GM10248 (cell line): ENCODE results near the gene CYB5R4.
A peak's percentile ranks its signal among the peaks of the same experiment; 100 is the strongest.

Source experiments
- CTCF ChIA-PET: fragments of 300-600 bp; sonication (Branson Sonifier 250); formaldehyde crosslinking; extraction: SDS; loops from one replicate; lab custom pipeline; 2021; ENCODE audit warnings: antibody characterized with exemption; lab: Yijun Ruan, JAX
- POLR2A ChIA-PET: fragments of 350-650 bp; sonication (Branson Sonifier 250); formaldehyde crosslinking; extraction: SDS; loops from one replicate; lab custom pipeline; 2020; ENCODE audit warnings: antibody characterized with exemption; lab: Yijun Ruan, JAX
- DNase-seq: peaks from one replicate; pipeline ENCODE4 v3.0.0; 2012; ENCODE audit errors: extremely low spot score
- TF ChIP-seq, protein P1 (sequence below): IDR thresholded peaks from 2 replicates; pipeline ENCODE4 v1.5.1; 2012; ENCODE audit warnings: mild to moderate bottlenecking, low read depth; ENCODE audit errors: extremely low read depth, missing control alignments, control extremely low read depth

The CYB5R4 gene

GRCh38 chr6:83827050-83827449 is 32.4 kb upstream of the CYB5R4 start:
- DNase-seq: no peak
- ChIA-PET POLR2A (no interaction called here), CTCF (interaction anchor here (1.3 to 2.4 kb wide), 3 partner anchors 8 to 20 kb away, joined by 4 to 7 read pairs (median 7); no protein-coding TSS in a partner anchor)
- TF ChIP-seq, protein P1, sequence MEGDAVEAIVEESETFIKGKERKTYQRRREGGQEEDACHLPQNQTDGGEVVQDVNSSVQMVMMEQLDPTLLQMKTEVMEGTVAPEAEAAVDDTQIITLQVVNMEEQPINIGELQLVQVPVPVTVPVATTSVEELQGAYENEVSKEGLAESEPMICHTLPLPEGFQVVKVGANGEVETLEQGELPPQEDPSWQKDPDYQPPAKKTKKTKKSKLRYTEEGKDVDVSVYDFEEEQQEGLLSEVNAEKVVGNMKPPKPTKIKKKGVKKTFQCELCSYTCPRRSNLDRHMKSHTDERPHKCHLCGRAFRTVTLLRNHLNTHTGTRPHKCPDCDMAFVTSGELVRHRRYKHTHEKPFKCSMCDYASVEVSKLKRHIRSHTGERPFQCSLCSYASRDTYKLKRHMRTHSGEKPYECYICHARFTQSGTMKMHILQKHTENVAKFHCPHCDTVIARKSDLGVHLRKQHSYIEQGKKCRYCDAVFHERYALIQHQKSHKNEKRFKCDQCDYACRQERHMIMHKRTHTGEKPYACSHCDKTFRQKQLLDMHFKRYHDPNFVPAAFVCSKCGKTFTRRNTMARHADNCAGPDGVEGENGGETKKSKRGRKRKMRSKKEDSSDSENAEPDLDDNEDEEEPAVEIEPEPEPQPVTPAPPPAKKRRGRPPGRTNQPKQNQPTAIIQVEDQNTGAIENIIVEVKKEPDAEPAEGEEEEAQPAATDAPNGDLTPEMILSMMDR: no peak

DNA sequence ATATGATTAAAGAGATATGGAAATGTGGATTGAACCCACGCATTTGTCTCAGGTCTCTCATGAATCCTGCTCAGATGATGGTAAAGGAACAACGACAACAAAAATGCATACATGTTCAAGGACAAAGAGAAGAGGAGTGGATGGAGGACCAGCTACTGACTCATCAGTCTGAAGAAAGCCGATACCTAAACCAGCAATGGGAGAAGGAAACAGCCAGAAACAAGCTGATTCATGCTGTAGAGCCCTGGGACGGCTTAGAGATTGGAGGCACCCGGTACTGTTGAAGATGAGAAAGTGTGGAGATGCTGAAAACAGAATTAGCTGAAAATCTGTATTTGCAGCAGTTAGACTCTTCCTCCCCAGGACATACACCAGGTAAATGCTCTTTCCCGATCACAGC is 20.8 kb upstream of the CYB5R4 start:
- TF ChIP-seq, protein P1: no peak
- ChIA-PET POLR2A (no interaction called here), CTCF (interaction anchor here (1.1 to 2.2 kb wide), 3 partner anchors 11 to 21 kb away, joined by 3 to 7 read pairs (median 5); partner anchors contain the start of gene CYB5R4)
- no peak for DNase-seq

GRCh38 chr6:83844170-83844569 is 15.3 kb upstream of the CYB5R4 start:
- DNase-seq: no peak
- CTCF ChIA-PET: interaction anchor here (1.4 kb wide), 1 partner anchor 15 kb away, joined by 4 read pairs; the partner anchor contains the start of gene CYB5R4
- TF ChIP-seq, protein P1: no peak
- POLR2A ChIA-PET: no interaction called here

DNA sequence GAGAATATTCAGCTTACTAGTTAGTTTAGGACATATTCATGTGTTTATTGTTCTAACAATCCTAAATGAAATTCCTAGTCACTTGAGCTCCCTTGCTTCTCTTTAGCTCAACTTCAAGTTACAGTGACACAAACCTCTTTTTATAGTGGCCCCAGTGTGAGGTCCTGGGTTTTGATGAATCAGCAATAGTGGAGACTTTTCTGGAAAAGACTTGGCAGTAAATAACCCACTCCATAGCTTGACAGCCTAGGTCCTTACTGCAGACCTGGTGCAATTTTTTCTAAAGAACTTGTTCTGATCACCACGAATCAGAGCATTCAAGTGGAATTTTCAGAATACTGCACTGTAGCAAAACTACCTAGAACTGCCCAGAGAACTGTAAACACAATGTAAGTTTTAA is 13.2 kb upstream of the CYB5R4 start:
- CTCF ChIA-PET: interaction anchor here (1.7 to 2.0 kb wide), 2 partner anchors 11 to 19 kb away, joined by 4 to 7 read pairs; no protein-coding TSS in a partner anchor

GRCh38 chr6:83847179-83847578 is 12.3 kb upstream of the CYB5R4 start:
- POLR2A ChIA-PET: no interaction called here
- peak; percentile 18 for DNase-seq

More for the DNA sequence above, 13.2 kb upstream of the CYB5R4 start:
- TF ChIP-seq, protein P1: no peak
- no peak for DNase-seq
- POLR2A ChIA-PET: no interaction called here

DNA sequence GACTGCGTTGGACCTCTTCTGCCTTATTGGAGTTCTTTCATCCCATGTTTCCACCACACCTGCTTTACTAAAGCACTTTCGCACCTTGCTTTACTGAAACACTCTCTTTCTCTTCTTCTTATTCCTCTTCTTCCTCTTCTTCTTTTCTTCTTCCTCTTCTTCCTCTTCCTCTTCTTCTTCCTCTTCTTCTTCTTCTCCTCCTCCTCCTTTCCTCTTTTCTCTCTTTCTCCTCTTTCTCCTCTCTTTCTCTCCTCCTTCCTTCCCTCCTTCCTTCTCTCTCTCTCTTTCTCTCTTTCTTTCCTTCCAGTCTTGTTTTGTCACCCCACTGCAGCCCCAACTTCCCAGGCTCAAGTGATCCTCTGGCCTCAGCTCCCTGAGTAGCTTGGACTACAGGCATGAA is 10.4 kb upstream of the CYB5R4 start:
- CTCF ChIA-PET: interaction anchor here (1.0 kb wide), 1 partner anchor 46 kb away, joined by 3 read pairs; no protein-coding TSS in a partner anchor
- DNase-seq: no peak
- POLR2A ChIA-PET: no interaction called here
- TF ChIP-seq, protein P1: no peak

More at GRCh38 chr6:83847179-83847578, 12.3 kb upstream of the CYB5R4 start:
- TF ChIP-seq, protein P1: no peak
- CTCF ChIA-PET: interaction anchor here (1.7 to 2.0 kb wide), 2 partner anchors 20 to 381 kb away, joined by 7 read pairs; partner anchors contain the start of gene CEP162

DNA sequence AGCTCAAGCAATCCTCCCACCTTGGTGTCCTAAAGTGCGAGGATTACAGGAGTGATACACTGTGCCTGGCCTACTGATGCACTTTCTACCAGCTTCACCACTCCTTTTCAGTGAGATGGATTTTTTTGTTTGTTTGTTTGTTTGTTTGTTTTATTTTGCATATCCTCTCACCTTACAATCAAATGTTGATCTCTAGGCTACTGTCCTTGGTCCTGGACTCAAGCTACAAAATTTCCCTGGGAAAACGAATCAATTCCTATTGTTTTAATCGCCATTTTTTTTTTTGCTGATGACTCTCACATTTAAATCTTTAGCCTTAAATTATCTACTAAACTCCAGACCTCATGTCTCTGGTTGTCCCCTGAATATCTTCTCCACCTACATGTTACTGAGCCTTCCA is 9.9 kb upstream of the CYB5R4 start:
- ChIA-PET POLR2A (no interaction called here), CTCF (interaction anchor here (1.0 kb wide), 1 partner anchor 46 kb away, joined by 3 read pairs; no protein-coding TSS in a partner anchor)
- TF ChIP-seq, protein P1: no peak
- no peak for DNase-seq
